HFFc6 (cell line): ENCODE data around the gene CTNNAL1. TPM values are rescaled to one million over a fixed set of nuclear protein-coding genes. Genes with fewer than 3 reads are reported as not detected.
"Not testable (repeated sequence)": the region's sequence is repeated elsewhere in the genome, so short reads cannot be mapped to it uniquely, and the experiment has no call there.

Experiments used
- DNase-seq: peaks from one replicate; pipeline ENCODE4 v3.0.0-alpha.2; 2018
- H3K27ac Mint-ChIP-seq: 2 replicates; pipeline ENCODE4 v1.8.0; 2020; ENCODE audit warnings: mild to moderate bottlenecking, mixed read lengths
- H3K27me3 Mint-ChIP-seq: 2 replicates; pipeline ENCODE4 v1.8.0; 2021; ENCODE audit warnings: mild to moderate bottlenecking, moderate library complexity, mixed read lengths; ENCODE audit not compliant: insufficient read depth
- H3K36me3 Mint-ChIP-seq: 2 replicates; pipeline ENCODE4 v1.8.0; 2021; ENCODE audit warnings: low read depth, mixed read lengths
- H3K4me1 Mint-ChIP-seq: 2 replicates; pipeline ENCODE4 v1.8.0; 2020; ENCODE audit warnings: low read depth, mixed read lengths
- H3K4me3 Mint-ChIP-seq: 2 replicates; pipeline ENCODE4 v1.8.0; 2020; ENCODE audit warnings: mild to moderate bottlenecking, moderate library complexity, mixed read lengths
- H3K9me3 Mint-ChIP-seq: 2 replicates; pipeline ENCODE4 v1.8.0; 2020; ENCODE audit warnings: mild to moderate bottlenecking, mixed read lengths
- CTCF ChIP-seq: fragments of 200-600 bp; sonication (generic); IDR thresholded peaks from 2 replicates; pipeline ENCODE4 v1.5.0; 2021; ENCODE audit warnings: antibody characterized with exemption, mild to moderate bottlenecking
- microRNA-seq: library from miRNA; unstranded; fragments of <30 nt; microRNA quantifications from one replicate; pipeline ENCODE4, GENCODE V29; 2019
- total RNA-seq, 6 experiments: library from RNA; stranded (reverse); fragmentation: NEBNext Ultra II Directional; extraction: Animal tissue kit (Norgen Biotek cat#: 25700); gene quantifications; 2 replicates in 1 of 6; 3 replicates in 5 of 6; pipeline ENCODE4 v1.2.3, GENCODE V29; 2021

Gene CTNNAL1
- total RNA-seq, 6 experiments from 2014 or later, result 95.3 to 112 (median 107) TPM

- Mint-ChIP-seq H3K27me3 (no peaks in the 10 kb centered on the region), H3K27ac (no peak overlapping the region), H3K9me3 (no peaks in the 10 kb centered on the region), H3K36me3 (peaks cover 28% of the 10 kb centered on the region), H3K4me3 (no peak overlapping the region), H3K4me1 (no peaks in the 10 kb centered on the region)
- DNase-seq, result no peak
- TF ChIP-seq CTCF, result no peak
These were observed 109.7 kb downstream of the CTNNAL1 start for GRCh38 chr9:108903420-108904103.

- TF ChIP-seq CTCF, result no peak
These were observed 113.1 kb downstream of the CTNNAL1 start for GRCh38 chr9:108900176-108900575.

GRCh38 chr9:108899023-108899695 is 114.1 kb downstream of the CTNNAL1 start:
- H3K36me3 Mint-ChIP-seq, result peaks cover 35% of the 10 kb centered on the region
- not testable (repeated sequence) for H3K27ac Mint-ChIP-seq, H3K9me3 Mint-ChIP-seq, H3K4me3 Mint-ChIP-seq, H3K4me1 Mint-ChIP-seq, H3K27me3 Mint-ChIP-seq, DNase-seq

More at GRCh38 chr9:108900176-108900575, 113.1 kb downstream of the CTNNAL1 start:
- no peaks in the 10 kb centered on the region for H3K9me3 Mint-ChIP-seq
- H3K36me3 Mint-ChIP-seq, result peaks cover 33% of the 10 kb centered on the region
- H3K27me3 Mint-ChIP-seq, result no peaks in the 10 kb centered on the region
- no peaks in the 10 kb centered on the region for H3K4me1 Mint-ChIP-seq
- H3K27ac Mint-ChIP-seq, result no peak overlapping the region
- DNase-seq, result no peak
- H3K4me3 Mint-ChIP-seq, result no peak overlapping the region

- H3K36me3 Mint-ChIP-seq, result peaks cover 28% of the 10 kb centered on the region
- TF ChIP-seq CTCF, result no peak
- no peak overlapping the region for H3K4me3 Mint-ChIP-seq
- DNase-seq, result no peak
- no peaks in the 10 kb centered on the region; the same call in 1 of the 2 replicates for H3K27me3 Mint-ChIP-seq
- H3K4me1 Mint-ChIP-seq, result no peaks in the 10 kb centered on the region
- H3K27ac Mint-ChIP-seq, result no peak overlapping the region
- no peaks in the 10 kb centered on the region for H3K9me3 Mint-ChIP-seq
These were observed 115.8 kb downstream of the CTNNAL1 start for GRCh38 chr9:108897324-108898096.

GRCh38 chr9:108894225-108894997 is 118.9 kb downstream of the CTNNAL1 start:
- Mint-ChIP-seq H3K4me1 (no peaks in the 10 kb centered on the region), H3K36me3 (peaks cover 27% of the 10 kb centered on the region), H3K9me3 (no peaks in the 10 kb centered on the region), H3K27ac (no peak overlapping the region), H3K27me3 (no peaks in the 10 kb centered on the region; the same call in none of the 2 replicates), H3K4me3 (no peak overlapping the region)
- no peak for DNase-seq
- no peak for TF ChIP-seq CTCF

Small RNA genes within 50 kb of the gene (microRNA-seq; reads per million reads assigned to microRNA genes)
- 89.6 reads per million, percentile 48 among the genes with 10 or more reads in this experiment for gene MIR32

Other genes starting within 250 kb of the CTNNAL1 start
- gene ACTL7B, start 157.5 kb downstream of the CTNNAL1 start, total RNA-seq, result not detected
- not detected for gene ACTL7A, start 151.2 kb downstream of the CTNNAL1 start, total RNA-seq
- 10 to 100 TPM; 24.8 to 37.2 (median 35.2) TPM for gene ELP1, start 79.4 kb downstream of the CTNNAL1 start, total RNA-seq
- 10 to 100 TPM; 12.5 to 14.0 (median 13.1) TPM for gene ABITRAM, start 79.1 kb downstream of the CTNNAL1 start, total RNA-seq
- 10 to 100 TPM; 52.1 to 61.8 (median 57.4) TPM for gene TMEM245, start 106.4 kb upstream of the CTNNAL1 start, total RNA-seq
- not detected for gene FRRS1L, start 153.8 kb upstream of the CTNNAL1 start, total RNA-seq